GM12801 (cell line): Measurements from ENCODE around the gene SP100.

Experiments used
- CTCF ChIP-seq: IDR thresholded peaks from one replicate; pipeline ENCODE4 v1.5.1; 2011; ENCODE audit warnings: control low read depth; ENCODE audit not compliant: insufficient read length; ENCODE audit errors: extremely low read depth

SP100 gene

GRCh38 chr2:230485801-230486341, 69.9 kb downstream of the SP100 start:
- no peak for TF ChIP-seq CTCF

- TF ChIP-seq CTCF = no peak
Observed at GRCh38 chr2:230492107-230492506, 76.1 kb downstream of the SP100 start.

GRCh38 chr2:230494980-230495379, 79.0 kb downstream of the SP100 start:
- no peak for TF ChIP-seq CTCF

- no peak for TF ChIP-seq CTCF
Observed at GRCh38 chr2:230496891-230497290, 80.9 kb downstream of the SP100 start.

GRCh38 chr2:230498506-230499107, 82.6 kb downstream of the SP100 start:
- TF ChIP-seq CTCF = no peak

- no peak for TF ChIP-seq CTCF
Observed at GRCh38 chr2:230502593-230502992, 86.6 kb downstream of the SP100 start.

GRCh38 chr2:230503798-230504197, 87.8 kb downstream of the SP100 start:
- no peak for TF ChIP-seq CTCF

GRCh38 chr2:230505162-230505561, 89.2 kb downstream of the SP100 start:
- TF ChIP-seq CTCF = no peak
